HepG2 (cell line): Measurements from ENCODE around the gene LSM5. TPM values are rescaled to one million over a fixed set of nuclear protein-coding genes. Genes with fewer than 3 reads are reported as not detected.

Experiments
- ARNT ChIP-seq: fragments of 450-650 bp; IDR thresholded peaks from 2 replicates; pipeline ENCODE4 v1.6.1; 2017
- CBFB ChIP-seq: sonication (generic); formaldehyde crosslinking; IDR thresholded peaks from 2 replicates; pipeline ENCODE4 v1.4.0; 2020; ENCODE audit warnings: missing genetic modification reagents
- CBX5 ChIP-seq: sonication (generic); formaldehyde crosslinking; IDR thresholded peaks from 2 replicates; pipeline ENCODE4 v1.4.0; 2020; ENCODE audit warnings: missing genetic modification reagents, borderline replicate concordance
- CHD2 ChIP-seq: IDR thresholded peaks from 2 replicates; pipeline ENCODE4 v1.6.1; 2011; ENCODE audit warnings: low read depth, low read length, improper control_type of control experiment
- ELF1 ChIP-seq: sonication (generic); formaldehyde crosslinking; IDR thresholded peaks from 2 replicates; pipeline ENCODE4 v1.4.0; 2020; ENCODE audit warnings: missing genetic modification reagents
- ESRRA ChIP-seq: sonication (generic); formaldehyde crosslinking; IDR thresholded peaks from 2 replicates; pipeline ENCODE4 v1.5.1; 2020; ENCODE audit warnings: mild to moderate bottlenecking, low read depth, missing genetic modification reagents
- HHEX ChIP-seq: IDR thresholded peaks from 2 replicates; pipeline ENCODE4 v1.6.1; 2016; ENCODE audit warnings: control low read depth
- HIVEP1 ChIP-seq: sonication (generic); formaldehyde crosslinking; IDR thresholded peaks from 2 replicates; pipeline ENCODE4 v1.4.0; 2020; ENCODE audit warnings: mild to moderate bottlenecking, missing genetic modification reagents
- HOMEZ ChIP-seq: IDR thresholded peaks from 2 replicates; pipeline ENCODE4 v1.6.1; 2016; ENCODE audit warnings: low read depth
- KLF6 ChIP-seq: IDR thresholded peaks from 2 replicates; pipeline ENCODE4 v1.8.0; 2016; ENCODE audit warnings: missing biosample characterization, missing genetic modification reagents
- MTF2 ChIP-seq: sonication (generic); formaldehyde crosslinking; IDR thresholded peaks from 2 replicates; pipeline ENCODE4 v1.5.0; 2020; ENCODE audit warnings: missing genetic modification reagents, borderline replicate concordance
- NR2F6 ChIP-seq, 2 experiments: IDR thresholded peaks; 2 replicates each; pipeline ENCODE4 v1.6.1; 2016; ENCODE audit warnings: antibody characterized with exemption in 1 of 2, mild to moderate bottlenecking in 1 of 2
- PLSCR1 ChIP-seq: sonication (generic); formaldehyde crosslinking; IDR thresholded peaks from 2 replicates; pipeline ENCODE4 v1.5.0; 2020; ENCODE audit warnings: missing genetic modification reagents, mild to moderate bottlenecking, borderline replicate concordance
- RFX5 ChIP-seq: IDR thresholded peaks from 2 replicates; pipeline ENCODE4 v1.6.1; 2011; ENCODE audit warnings: low read depth, low read length, improper control_type of control experiment
- SNAPC4 ChIP-seq: sonication (generic); formaldehyde crosslinking; IDR thresholded peaks from 2 replicates; pipeline ENCODE4 v1.4.0; 2020; ENCODE audit warnings: mild to moderate bottlenecking, missing genetic modification reagents
- SP140L ChIP-seq: sonication (generic); formaldehyde crosslinking; IDR thresholded peaks from 2 replicates; pipeline ENCODE4 v1.4.0; 2020; ENCODE audit warnings: missing genetic modification reagents, borderline replicate concordance
- TCF7 ChIP-seq: sonication (generic); IDR thresholded peaks from 2 replicates; pipeline ENCODE4 v1.6.1; 2016; ENCODE audit warnings: antibody characterized with exemption, low read depth
- THAP8 ChIP-seq: sonication (generic); formaldehyde crosslinking; IDR thresholded peaks from 2 replicates; pipeline ENCODE4 v1.5.1; 2020; ENCODE audit warnings: missing genetic modification reagents, mild to moderate bottlenecking, borderline replicate concordance
- ZMYM4 ChIP-seq: sonication (generic); formaldehyde crosslinking; IDR thresholded peaks from 2 replicates; pipeline ENCODE4 v1.8.1; 2023; ENCODE audit warnings: mild to moderate bottlenecking, missing genetic modification reagents
- ZNF124 ChIP-seq: sonication (generic); formaldehyde crosslinking; IDR thresholded peaks from 2 replicates; pipeline ENCODE4 v1.4.0; 2020; ENCODE audit warnings: missing genetic modification reagents
- ZNF264 ChIP-seq: sonication (generic); formaldehyde crosslinking; IDR thresholded peaks from 2 replicates; pipeline ENCODE4 v1.4.0; 2020; ENCODE audit warnings: missing genetic modification reagents
- ZNF367 ChIP-seq: sonication (generic); formaldehyde crosslinking; IDR thresholded peaks from 2 replicates; pipeline ENCODE4 v1.4.0; 2020; ENCODE audit warnings: missing genetic modification reagents, borderline replicate concordance
- ZNF709 ChIP-seq: sonication (generic); formaldehyde crosslinking; IDR thresholded peaks from 2 replicates; pipeline ENCODE4 v1.5.0; 2020; ENCODE audit warnings: mild to moderate bottlenecking, missing genetic modification reagents
- ZNF777 ChIP-seq: sonication (generic); formaldehyde crosslinking; IDR thresholded peaks from 2 replicates; pipeline ENCODE4 v1.4.0; 2020; ENCODE audit warnings: missing genetic modification reagents
- polyA plus RNA-seq, 8 experiments: library from polyadenylated mRNA; depleted of rRNA in 3 of 8; stranded (reverse) in 7 of 8; unstranded in 1 of 8; fragments of >200 nt; fragmentation: Illumina TruSeq in 4 of 8; extraction: Trizol in 4 of 8; gene quantifications; 2 replicates each; pipeline versions ENCODE4 v1.2.1 to v1.2.3, GENCODE V29; 2011 to 2016; ENCODE audit warnings: low read depth in 4 of 8, missing spikeins in 1 of 8, mixed read lengths in 1 of 8; ENCODE audit not compliant: insufficient read depth in 1 of 8
- total RNA-seq, 5 experiments: library from RNA; depleted of rRNA; stranded (reverse); fragments of >200 nt; fragmentation: Illumina TruSeq; extraction: Trizol; gene quantifications; 2 replicates each; pipeline ENCODE4 v1.2.3, GENCODE V29; 2016; ENCODE audit warnings: low read depth in 1 of 5

LSM5 gene
- total and polyA plus RNA-seq, 2 of the 13 experiments (the other 11 are each of a cell fraction or from before 2014, with no cell fraction given): 30.3 to 183 TPM

GRCh38 chr7:32490127-32490796 lies at the start of gene LSM5 (continued):
- TF ChIP-seq ZNF709 (CRISPR knock-in tag) (0 out of 2 replicates have a peak, but pooled peaks have one; percentile 53), KLF6 (CRISPR knock-in tag) (peak; percentile 93), CBX5 (CRISPR knock-in tag) (peak; percentile 91; the same call in 1 of the 2 replicates), ZMYM4 (peak; percentile 95), TCF7 (no peak), HIVEP1 (CRISPR knock-in tag) (peak; percentile 87), CBFB (CRISPR knock-in tag) (peak; percentile 83), ZNF124 (CRISPR knock-in tag) (peak; percentile 85), PLSCR1 (CRISPR knock-in tag) (peak; percentile 46; the same call in 1 of the 2 replicates), HHEX (CRISPR knock-in tag) (0 out of 2 replicates have a peak, but pooled peaks have one; percentile 31), ESRRA (CRISPR knock-in tag) (peak; percentile 77; the same call in 1 of the 2 replicates), HOMEZ (CRISPR knock-in tag) (0 out of 2 replicates have a peak, but pooled peaks have one; percentile 64), NR2F6 (IDR thresholded peaks at IDR 0.05) (no peak), NR2F6 (CRISPR knock-in tag; IDR thresholded peaks at IDR 0.05) (peak; percentile 63; the same call in 1 of the 2 replicates), ELF1 (CRISPR knock-in tag) (peak; percentile 94), SNAPC4 (CRISPR knock-in tag) (peak; percentile 59; the same call in 1 of the 2 replicates), ZNF777 (CRISPR knock-in tag) (peak; percentile 81), ZNF264 (CRISPR knock-in tag) (peak; percentile 93), ARNT (no peak), ZNF367 (CRISPR knock-in tag) (peak; percentile 59), RFX5 (0 out of 2 replicates have a peak, but pooled peaks have one; percentile 14), MTF2 (CRISPR knock-in tag) (peak; percentile 85; the same call in 1 of the 2 replicates), SP140L (CRISPR knock-in tag) (no peak), THAP8 (peak; percentile 78; the same call in 1 of the 2 replicates), CHD2 (no peak)
